HPDE6-E6E7 (cell line): ENCODE data around the gene IFIH1.

Source experiments
- DNase-seq: peaks from one replicate; pipeline ENCODE4 v3.0.0; 2011; ENCODE audit warnings: missing footprints; ENCODE audit errors: extremely low spot score

Gene IFIH1

GRCh38 chr2:162257425-162257824, 61.1 kb downstream of the IFIH1 start:
- DNase-seq = no peak

GRCh38 chr2:162256591-162256991, 61.9 kb downstream of the IFIH1 start:
- no peak for DNase-seq

GRCh38 chr2:162254236-162254871, 64.1 kb downstream of the IFIH1 start:
- no peak for DNase-seq

- DNase-seq = no peak
These were observed 65.0 kb downstream of the IFIH1 start for GRCh38 chr2:162253435-162253834.

GRCh38 chr2:162252153-162252552, 66.3 kb downstream of the IFIH1 start:
- no peak for DNase-seq

GRCh38 chr2:162245781-162246180, 72.7 kb downstream of the IFIH1 start:
- DNase-seq = peak; percentile 38

- DNase-seq = no peak
These were observed 73.4 kb downstream of the IFIH1 start for GRCh38 chr2:162245061-162245460.

GRCh38 chr2:162244541-162245031, 73.9 kb downstream of the IFIH1 start:
- DNase-seq = peak; percentile 69

GRCh38 chr2:162243715-162244114, 74.8 kb downstream of the IFIH1 start:
- no peak for DNase-seq

GRCh38 chr2:162243294-162243693, 75.2 kb downstream of the IFIH1 start, which contains the start of gene FAP:
Gene FAP (minus strand): TSS chr2:162243445. CDS start chr2:162243327, 118 bp downstream.
- DNase-seq = no peak

- DNase-seq = no peak
These were observed 75.8 kb downstream of the IFIH1 start for GRCh38 chr2:162242586-162243280.

GRCh38 chr2:162241571-162241970, 76.9 kb downstream of the IFIH1 start:
- DNase-seq = no peak

DNA sequence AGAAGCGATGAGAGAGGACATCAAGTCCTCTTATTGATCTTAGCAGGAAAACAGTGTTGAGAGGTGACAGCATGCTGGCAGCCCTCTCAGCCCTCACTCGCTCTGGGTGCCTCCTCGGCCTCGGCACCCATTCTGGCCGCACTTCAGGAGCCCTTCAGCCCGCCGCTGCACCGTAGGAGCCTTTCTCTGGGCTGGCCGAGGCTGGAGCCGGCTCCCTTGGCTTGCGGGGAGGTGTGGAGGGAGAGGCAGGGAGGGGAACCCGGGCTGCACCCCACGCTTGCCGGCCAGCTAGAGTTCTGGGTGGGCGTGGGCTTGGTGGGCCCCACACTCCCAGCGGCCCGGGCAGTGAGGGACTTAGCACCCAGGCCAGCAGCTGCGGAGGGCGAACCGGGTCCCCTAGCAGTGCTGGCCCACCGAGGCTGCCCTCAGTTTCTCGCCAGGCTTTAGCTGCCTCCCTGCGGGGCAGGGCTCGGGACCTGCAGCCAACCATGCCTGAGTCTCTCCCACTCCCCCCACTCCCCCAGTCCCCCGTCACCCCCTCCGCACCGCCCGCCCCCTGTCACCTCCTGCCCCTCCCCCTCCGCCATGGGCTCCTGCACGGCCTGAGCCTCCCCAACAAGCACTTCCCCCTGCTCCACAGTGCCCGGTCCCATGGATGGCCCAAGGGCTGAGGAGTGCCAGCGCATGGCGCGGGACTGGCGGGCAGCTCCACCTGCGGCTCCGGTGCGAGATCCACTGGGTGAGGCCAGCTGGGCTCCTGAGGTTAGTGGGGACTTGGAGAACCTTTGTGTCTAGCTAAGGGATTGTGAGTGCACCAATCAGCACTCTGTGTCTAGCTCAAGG, 83.6 kb downstream of the IFIH1 start:
- DNase-seq = no peak

DNA sequence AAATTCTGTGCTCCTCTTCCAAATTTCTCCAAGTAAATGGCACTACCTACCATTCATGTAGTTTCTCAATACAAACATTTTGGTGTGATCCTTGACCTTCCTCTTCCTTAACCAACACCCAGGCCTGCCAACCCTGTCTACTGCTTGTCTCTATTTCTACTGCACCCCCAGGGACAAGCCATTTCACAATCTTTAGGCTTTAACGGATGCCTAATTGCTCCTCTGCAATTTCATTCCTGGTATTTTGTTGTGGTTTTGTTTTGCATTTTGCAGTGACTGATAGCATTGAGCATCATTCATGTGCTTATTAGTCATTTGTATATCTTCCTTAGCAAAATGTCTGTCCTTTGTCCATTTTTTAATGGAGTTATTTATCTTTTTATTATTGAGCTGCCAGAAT, 85.3 kb downstream of the IFIH1 start:
- DNase-seq = no peak

GRCh38 chr2:162232671-162233070, 85.8 kb downstream of the IFIH1 start:
- DNase-seq = no peak

DNA sequence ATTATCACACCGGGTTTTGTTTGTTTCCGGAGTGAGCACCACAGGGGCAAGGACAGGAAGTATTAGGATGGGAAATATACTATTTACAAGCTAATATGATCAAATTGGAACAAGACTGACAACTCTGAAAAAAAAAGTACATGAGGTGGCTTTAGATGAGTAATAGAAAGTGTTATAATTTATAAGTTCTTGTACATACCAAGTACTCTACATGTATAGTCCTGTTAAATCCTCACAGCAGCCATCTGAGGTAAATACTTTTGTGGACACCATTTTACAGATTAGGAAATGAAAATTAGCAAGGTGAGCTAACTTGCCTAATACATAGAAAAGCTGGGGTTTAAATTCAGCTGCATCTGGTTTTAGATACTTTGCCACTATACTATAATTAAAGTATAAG, 86.5 kb downstream of the IFIH1 start:
- DNase-seq = no peak

- DNase-seq = no peak
These were observed 87.7 kb downstream of the IFIH1 start for GRCh38 chr2:162230761-162231160.

DNA sequence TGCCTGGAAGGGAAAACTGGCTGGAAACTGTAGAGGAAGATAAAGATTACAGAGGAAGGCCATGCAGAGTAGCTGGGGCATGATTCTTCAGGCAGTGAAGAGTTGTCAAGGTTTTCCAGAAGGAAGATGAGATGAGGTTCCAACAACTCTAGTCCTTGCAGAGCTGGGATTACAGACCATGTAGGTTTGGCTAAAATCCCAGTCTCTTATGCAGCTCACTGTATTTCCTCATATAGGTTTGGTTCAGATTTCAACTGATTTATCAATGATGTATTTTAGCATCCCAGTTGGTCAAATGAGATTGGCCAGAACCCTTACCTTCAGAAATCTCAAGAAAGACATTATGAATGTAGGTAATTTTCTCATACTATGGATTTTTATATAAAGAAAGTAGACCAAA, 91.6 kb downstream of the IFIH1 start:
- no peak for DNase-seq

DNA sequence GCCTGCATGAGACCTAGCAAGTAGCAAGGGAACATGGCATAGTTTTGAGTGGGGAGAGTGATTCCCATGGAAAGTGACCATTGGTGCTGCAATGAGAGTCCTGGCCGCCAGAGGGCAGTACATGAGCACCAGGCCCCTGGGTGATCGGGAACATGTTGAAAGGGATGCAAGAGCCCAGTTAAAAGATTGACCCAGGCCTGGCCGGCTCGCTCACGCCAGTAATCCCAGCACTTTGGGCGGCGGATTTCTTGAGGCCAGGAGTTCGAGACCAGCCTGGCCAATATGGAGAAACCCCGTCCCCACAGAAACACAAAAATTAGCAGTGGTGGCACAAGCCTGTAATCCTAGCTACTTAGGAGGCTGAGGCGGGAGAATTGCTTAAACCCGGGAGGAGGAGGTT, 97.4 kb downstream of the IFIH1 start:
- DNase-seq = peak; percentile 68

DNA sequence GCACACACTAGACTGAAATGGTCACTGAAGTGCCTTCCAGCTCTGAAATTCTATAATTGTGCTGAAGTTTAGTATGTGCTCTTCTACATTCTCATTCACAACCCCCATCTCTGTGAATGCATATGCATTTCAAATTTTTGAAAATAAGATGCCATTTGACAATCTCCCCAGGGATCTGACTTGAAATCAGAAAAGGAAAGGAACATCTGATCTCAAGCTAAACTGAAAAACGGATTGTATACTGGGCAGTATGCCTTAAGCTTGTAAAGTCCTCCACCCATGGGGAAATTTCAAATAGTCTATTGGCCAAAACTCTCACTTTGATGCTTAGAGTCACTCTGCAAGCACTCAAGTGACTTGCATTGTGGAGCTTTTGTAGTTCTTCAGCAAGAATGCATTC, 98.1 kb downstream of the IFIH1 start:
- DNase-seq = no peak

DNA sequence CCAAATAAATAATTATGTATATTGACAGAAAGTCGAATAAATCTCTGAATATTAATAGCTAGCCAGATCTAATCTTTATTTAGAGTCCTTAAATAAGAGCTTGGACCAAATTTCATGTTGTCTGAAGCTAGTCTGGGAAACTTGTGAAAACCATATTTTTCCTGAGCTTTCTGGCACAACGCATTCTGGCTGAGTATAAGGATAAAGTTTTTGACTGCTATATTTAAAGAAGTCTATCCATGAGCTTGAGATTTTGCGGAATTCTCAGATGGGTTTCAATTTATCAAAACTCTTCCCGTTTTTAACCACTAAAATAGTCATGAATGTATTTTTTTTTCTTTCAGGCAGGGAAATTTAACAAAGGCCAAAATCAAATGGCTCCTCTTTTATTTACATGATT, 99.1 kb downstream of the IFIH1 start:
- no peak for DNase-seq

DNA sequence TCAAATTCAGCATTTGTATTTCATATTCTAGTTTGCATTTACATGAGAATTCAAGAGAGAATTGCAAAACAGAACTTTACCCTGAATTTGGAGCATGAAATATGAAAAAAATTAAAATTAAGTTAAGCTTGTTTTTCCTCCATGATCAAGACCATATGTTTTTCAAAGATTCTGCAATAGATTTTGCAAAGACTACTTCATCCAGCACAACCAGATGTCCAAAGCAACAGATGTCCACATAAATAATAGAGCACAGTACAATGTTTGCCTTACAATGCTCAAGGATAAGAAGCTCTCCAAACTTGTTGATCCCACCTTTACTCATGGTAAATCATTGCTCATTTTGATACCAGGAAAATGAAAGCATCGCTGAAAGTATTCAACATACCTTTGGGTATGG, 100.9 kb downstream of the IFIH1 start:
- no peak for DNase-seq
